ENCODE measurements around the gene NTHL1.

- TF ChIP-seq CTCF (IDR thresholded peaks at IDR 0.05; ENCODE audit: insufficient read depth, low read depth, low read length) (no peak), EZH2 (IDR thresholded peaks at IDR 0.05; ENCODE audit: insufficient read depth, low read length) (no peak)
These were observed 56.1 kb downstream of the NTHL1 start for GRCh38 chr16:1991588-1991947.

Measured in astrocyte (in vitro differentiated cells and primary cell).